KMS-11 (cell line): Measurements from ENCODE around the gene ADGRG1.

ENCODE experiments used
- H2AFZ ChIP-seq: fragments of 200-600 bp; sonication (generic); 2 replicates; pipeline ENCODE4 v1.6.1; 2016; ENCODE audit warnings: antibody characterized with exemption, mixed run types, low read depth
- H3K27ac ChIP-seq: fragments of 200-600 bp; sonication (generic); 2 replicates; pipeline ENCODE4 v1.6.1; 2016; ENCODE audit warnings: mild to moderate bottlenecking, mixed run types
- H3K27me3 ChIP-seq: fragments of 200-600 bp; sonication (generic); 2 replicates; pipeline ENCODE4 v1.6.1; 2017; ENCODE audit warnings: mild to moderate bottlenecking, low read depth, mixed run types, moderate library complexity; ENCODE audit not compliant: insufficient read depth
- H3K36me3 ChIP-seq: fragments of 200-600 bp; sonication (generic); 2 replicates; pipeline ENCODE4 v1.6.1; 2017; ENCODE audit warnings: mild to moderate bottlenecking, mixed run types; ENCODE audit not compliant: insufficient read depth
- H3K4me1 ChIP-seq: fragments of 200-600 bp; sonication (generic); 2 replicates; pipeline ENCODE4 v1.6.1; 2016; ENCODE audit warnings: mild to moderate bottlenecking, low read depth, mixed run types; ENCODE audit not compliant: poor library complexity, severe bottlenecking
- H3K4me2 ChIP-seq: fragments of 200-600 bp; sonication (generic); 2 replicates; pipeline ENCODE4 v1.7.0; 2016; ENCODE audit warnings: mild to moderate bottlenecking, mixed run types
- H3K4me3 ChIP-seq: fragments of 200-600 bp; sonication (generic); IDR thresholded peaks from 2 replicates; pipeline ENCODE4 v1.6.1; 2017; ENCODE audit warnings: low read depth, low read length, mixed read lengths; ENCODE audit not compliant: insufficient read depth
- H3K79me2 ChIP-seq: fragments of 200-600 bp; sonication (generic); 2 replicates; pipeline ENCODE4 v1.6.1; 2016; ENCODE audit warnings: low read depth, mixed run types; ENCODE audit not compliant: insufficient read depth
- H3K9ac ChIP-seq: fragments of 200-600 bp; sonication (generic); 2 replicates; pipeline ENCODE4 v1.6.1; 2016; ENCODE audit warnings: mild to moderate bottlenecking, mixed run types
- H4K20me1 ChIP-seq: fragments of 200-600 bp; sonication (generic); 2 replicates; pipeline ENCODE4 v1.6.1; 2016; ENCODE audit warnings: mild to moderate bottlenecking, mixed run types; ENCODE audit not compliant: insufficient read depth
- TF ChIP-seq, protein P1 (sequence below): fragments of 200-600 bp; sonication (generic); conservative IDR thresholded peaks from 2 replicates; pipeline ENCODE4 v1.6.1; 2017; ENCODE audit warnings: low read depth, mild to moderate bottlenecking, antibody characterized with exemption, low read length, moderate library complexity, mixed read lengths

The ADGRG1 gene

DNA sequence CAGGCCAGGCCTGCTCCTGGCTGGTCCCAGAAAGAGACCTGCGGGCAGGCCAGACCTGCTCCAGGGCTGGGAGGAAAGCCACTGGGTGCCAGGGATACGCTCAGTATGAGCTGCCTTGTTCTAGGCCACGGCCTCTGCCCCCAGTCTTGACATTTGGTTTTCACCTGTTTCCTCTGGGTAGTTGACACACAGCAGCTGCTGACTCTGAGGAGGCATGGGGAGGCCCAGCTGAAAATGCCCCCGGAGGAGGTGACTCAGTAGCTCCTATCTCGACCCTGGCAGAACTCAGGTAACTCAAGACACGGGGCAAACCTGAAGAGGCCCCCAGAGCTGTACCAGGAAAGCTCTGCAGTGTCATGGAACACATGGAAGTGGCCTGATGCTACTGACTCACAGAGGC is 13.9 kb upstream of the ADGRG1 start:
- Histone ChIP-seq H3K4me1 (peaks cover 24% of the 10 kb centered on the region), H3K9ac (no peak overlapping the region)

DNA sequence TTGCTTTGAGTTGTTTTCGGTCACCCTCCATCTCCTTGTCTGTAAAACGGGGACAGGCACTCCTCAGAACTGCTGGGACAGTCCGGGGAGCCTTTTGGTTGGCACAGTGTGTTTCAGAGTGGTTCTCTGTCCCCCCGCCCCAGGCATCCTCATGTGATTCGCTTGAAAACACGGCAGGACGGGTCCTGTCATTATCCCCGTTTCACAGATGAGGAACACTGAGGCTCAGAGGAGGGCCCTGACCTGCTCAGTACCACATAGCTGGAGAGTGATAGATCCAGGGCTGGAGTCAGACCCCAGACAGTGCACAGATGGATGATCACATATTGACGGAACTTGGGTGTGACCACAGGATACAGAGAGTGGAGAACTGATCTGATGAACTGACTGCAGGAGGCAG is 13.5 kb upstream of the ADGRG1 start:
- Histone ChIP-seq H3K27ac (no peak overlapping the region), H4K20me1 (no peaks in the 10 kb centered on the region), H3K9ac (no peak overlapping the region)

More for the DNA sequence above, 13.9 kb upstream of the ADGRG1 start:
- Histone ChIP-seq H2AFZ (no peak overlapping the region), H3K27ac (no peak overlapping the region), H3K79me2 (no peaks in the 10 kb centered on the region), H3K36me3 (no peaks in the 10 kb centered on the region), H3K4me3 (no peak overlapping the region), H3K4me2 (no peak overlapping the region), H3K27me3 (no peaks in the 10 kb centered on the region), H4K20me1 (no peaks in the 10 kb centered on the region)
- TF ChIP-seq, protein P1, sequence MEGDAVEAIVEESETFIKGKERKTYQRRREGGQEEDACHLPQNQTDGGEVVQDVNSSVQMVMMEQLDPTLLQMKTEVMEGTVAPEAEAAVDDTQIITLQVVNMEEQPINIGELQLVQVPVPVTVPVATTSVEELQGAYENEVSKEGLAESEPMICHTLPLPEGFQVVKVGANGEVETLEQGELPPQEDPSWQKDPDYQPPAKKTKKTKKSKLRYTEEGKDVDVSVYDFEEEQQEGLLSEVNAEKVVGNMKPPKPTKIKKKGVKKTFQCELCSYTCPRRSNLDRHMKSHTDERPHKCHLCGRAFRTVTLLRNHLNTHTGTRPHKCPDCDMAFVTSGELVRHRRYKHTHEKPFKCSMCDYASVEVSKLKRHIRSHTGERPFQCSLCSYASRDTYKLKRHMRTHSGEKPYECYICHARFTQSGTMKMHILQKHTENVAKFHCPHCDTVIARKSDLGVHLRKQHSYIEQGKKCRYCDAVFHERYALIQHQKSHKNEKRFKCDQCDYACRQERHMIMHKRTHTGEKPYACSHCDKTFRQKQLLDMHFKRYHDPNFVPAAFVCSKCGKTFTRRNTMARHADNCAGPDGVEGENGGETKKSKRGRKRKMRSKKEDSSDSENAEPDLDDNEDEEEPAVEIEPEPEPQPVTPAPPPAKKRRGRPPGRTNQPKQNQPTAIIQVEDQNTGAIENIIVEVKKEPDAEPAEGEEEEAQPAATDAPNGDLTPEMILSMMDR, result no peak

GRCh38 chr16:57615813-57616212 is 12.6 kb upstream of the ADGRG1 start:
- H3K27ac ChIP-seq, result no peak overlapping the region
- no peaks in the 10 kb centered on the region for H3K36me3 ChIP-seq
- no peak overlapping the region for H3K4me3 ChIP-seq
- no peaks in the 10 kb centered on the region for H3K27me3 ChIP-seq
- H2AFZ ChIP-seq, result no peak overlapping the region
- H4K20me1 ChIP-seq, result no peaks in the 10 kb centered on the region
- no peak overlapping the region for H3K4me2 ChIP-seq
- H3K4me1 ChIP-seq, result peaks cover 14% of the 10 kb centered on the region
- no peaks in the 10 kb centered on the region for H3K79me2 ChIP-seq
- no peak overlapping the region for H3K9ac ChIP-seq
- TF ChIP-seq, protein P1, result no peak

More for the DNA sequence above, 13.5 kb upstream of the ADGRG1 start:
- Histone ChIP-seq H3K27me3 (no peaks in the 10 kb centered on the region), H3K4me2 (no peak overlapping the region), H3K79me2 (no peaks in the 10 kb centered on the region), H2AFZ (no peak overlapping the region), H3K4me1 (peaks cover 22% of the 10 kb centered on the region), H3K36me3 (no peaks in the 10 kb centered on the region), H3K4me3 (no peak overlapping the region)
- TF ChIP-seq, protein P1, result no peak

- Histone ChIP-seq H3K4me2 (no peak overlapping the region), H3K4me1 (peaks cover 9% of the 10 kb centered on the region), H4K20me1 (no peaks in the 10 kb centered on the region), H3K27ac (no peak overlapping the region), H3K9ac (no peak overlapping the region), H2AFZ (no peak overlapping the region), H3K27me3 (no peaks in the 10 kb centered on the region), H3K36me3 (no peaks in the 10 kb centered on the region), H3K79me2 (no peaks in the 10 kb centered on the region), H3K4me3 (no peak overlapping the region)
- TF ChIP-seq, protein P1, result no peak
Observed at GRCh38 chr16:57616241-57616640, 12.2 kb upstream of the ADGRG1 start.
